HepG2 (cell line): ENCODE data around the gene DGAT2L6. TPM values are rescaled to one million over a fixed set of nuclear protein-coding genes. Genes with fewer than 3 reads are reported as not detected.

Experiments used
- ATAC-seq: fragments of 200-7000 bp; cut with Tn5 transposase; 3 replicates; pipeline ENCODE4 v1.9.1; 2020; ENCODE audit warnings: mild to moderate bottlenecking, moderate library complexity
- BruUV-seq: library from RNA; stranded (reverse); fragments of 400-500 nt; replicated peaks from 2 replicates; lab custom pipeline; 2021; lab: Mats Ljungman, UMichigan
- CTCF ChIA-PET: fragments of 300-600 bp; formaldehyde crosslinking; extraction: SDS; loops from one replicate; lab custom pipeline; 2021; ENCODE audit warnings: low total read pairs, inconsistent platforms, low intra/inter-chr PET ratio; lab: Yijun Ruan, JAX
- POLR2A ChIA-PET: fragments of 350-600 bp; sonication (Branson Sonifier 250); formaldehyde crosslinking; loops from one replicate; lab custom pipeline; 2020; ENCODE audit warnings: antibody characterized with exemption, inconsistent platforms; lab: Yijun Ruan, JAX
- DNase-seq: peaks from one replicate; pipeline ENCODE4 v3.0.0-alpha.2; 2015; ENCODE audit warnings: low spot score
- FAIRE-seq: peaks from 3 replicates; lab custom pipeline; 2011; peaks lifted over from hg19 to GRCh38; lab: Jason Lieb, UNC
- H2AFZ ChIP-seq: one replicate; pipeline ENCODE4 v1.6.1; 2011; ENCODE audit warnings: low read length, inconsistent platforms
- H3K27ac ChIP-seq: fragments of 300-600 bp; 3 replicates; pipeline ENCODE4 v1.8.0; 2011; ENCODE audit warnings: mixed run types, mild to moderate bottlenecking, mixed read lengths, low read length, inconsistent platforms; ENCODE audit not compliant: insufficient read depth; ENCODE audit errors: extremely low read length
- H3K27me3 ChIP-seq, 2 experiments: fragments of 200-600 bp in 1 of 2; 2 replicates in 1 of 2; 3 replicates in 1 of 2; pipeline versions ENCODE4 v1.6.0 to v1.8.0; 2011; ENCODE audit warnings: low read length in 2 of 2, mild to moderate bottlenecking in 2 of 2, moderate library complexity in 2 of 2, inconsistent platforms in 1 of 2; ENCODE audit not compliant: insufficient read depth in 2 of 2, control insufficient read depth in 1 of 2
- H3K36me3 ChIP-seq, 2 experiments: fragments of 200-600 bp in 1 of 2; replicated peaks in 1 of 2; 2 replicates in 1 of 2; 3 replicates in 1 of 2; pipeline versions ENCODE4 v1.5.1 to v1.8.0; 2011; ENCODE audit warnings: low read length in 2 of 2, inconsistent platforms in 1 of 2; ENCODE audit not compliant: insufficient read depth in 2 of 2, control insufficient read depth in 1 of 2
- H3K4me1 ChIP-seq: 2 replicates; pipeline ENCODE4 v1.5.1; 2012; ENCODE audit warnings: low read length, inconsistent platforms; ENCODE audit not compliant: insufficient read depth
- H3K4me2 ChIP-seq: 2 replicates; pipeline ENCODE4 v1.6.0; 2011; ENCODE audit warnings: low read depth, low read length, inconsistent platforms
- H3K4me3 ChIP-seq, 3 experiments: fragments of 200-600 bp in 1 of 3; sonication (generic), shearing (Covaris generic) in 1 of 3; replicated peaks in 1 of 3; 2 replicates each; pipeline ENCODE4 v1.5.1; 2011 to 2016; ENCODE audit warnings: low read length in 3 of 3, inconsistent platforms in 2 of 3, low read depth in 2 of 3, mild to moderate bottlenecking in 2 of 3, control low read depth in 1 of 3, mixed read lengths in 1 of 3; ENCODE audit not compliant: insufficient read depth in 1 of 3
- H3K79me2 ChIP-seq: one replicate; pipeline ENCODE4 v1.6.1; 2011; ENCODE audit warnings: low read length, inconsistent platforms; ENCODE audit not compliant: insufficient read depth
- H3K9ac ChIP-seq: 2 replicates; pipeline ENCODE4 v1.6.0; 2011; ENCODE audit warnings: mild to moderate bottlenecking, low read depth, low read length, inconsistent platforms; ENCODE audit not compliant: insufficient read depth
- H3K9me3 ChIP-seq: 2 replicates; pipeline ENCODE4 v1.5.1; 2012; ENCODE audit warnings: mild to moderate bottlenecking, low read length
- H4K20me1 ChIP-seq: 2 replicates; pipeline ENCODE4 v1.6.0; 2011; ENCODE audit warnings: inconsistent platforms, mild to moderate bottlenecking, low read length, moderate library complexity; ENCODE audit not compliant: insufficient read depth
- HNRNPH1 ChIP-seq: fragments of 200-400 bp; formaldehyde crosslinking; optimal IDR thresholded peaks from 2 replicates; pipeline ENCODE3; 2017; ENCODE audit warnings: mild to moderate bottlenecking, low read depth, low read length
- ISX ChIP-seq: sonication (generic); formaldehyde crosslinking; conservative IDR thresholded peaks from 2 replicates; pipeline ENCODE4 v1.5.0; 2020; ENCODE audit warnings: missing genetic modification reagents
- MTF2 ChIP-seq: sonication (generic); formaldehyde crosslinking; IDR thresholded peaks from 2 replicates; pipeline ENCODE4 v1.5.0; 2020; ENCODE audit warnings: missing genetic modification reagents, borderline replicate concordance
- SKI ChIP-seq: fragments of 450-650 bp; IDR thresholded peaks from one replicate; pipeline ENCODE4 v1.6.1; 2018; ENCODE audit warnings: mild to moderate bottlenecking; ENCODE audit not compliant: partially characterized antibody
- TGIF2 ChIP-seq: IDR thresholded peaks from 2 replicates; pipeline ENCODE4 v1.6.1; 2016; ENCODE audit warnings: control low read depth, missing compliant biosample characterization
- ZNF282 ChIP-seq: fragments of 450-650 bp; IDR thresholded peaks from 2 replicates; pipeline ENCODE4 v1.6.1; 2018; ENCODE audit not compliant: partially characterized antibody
- ZNF451 ChIP-seq: sonication (generic); formaldehyde crosslinking; IDR thresholded peaks from 2 replicates; pipeline ENCODE4 v1.5.0; 2020; ENCODE audit warnings: mild to moderate bottlenecking, missing genetic modification reagents
- ZNF614 ChIP-seq: IDR thresholded peaks from 2 replicates; pipeline ENCODE4 v1.6.1; 2018; ENCODE audit warnings: missing biosample characterization, missing genetic modification reagents, inconsistent platforms, borderline replicate concordance
- ZNF878 ChIP-seq: sonication (generic); formaldehyde crosslinking; IDR thresholded peaks from 2 replicates; pipeline ENCODE4 v1.8.1; 2023; ENCODE audit warnings: mild to moderate bottlenecking, missing genetic modification reagents, moderate library complexity
- WGBS: methylation state at CpG from one replicate; pipeline ENCODE4 v1.1.6; 2017; ENCODE audit warnings: low lambda C conversion rate; 5-methylcytosine and 5-hydroxymethylcytosine counted together
- in situ Hi-C: cut with HindIII; loops from 2 replicates; pipeline ENCODE4 v1.10.0; 2017; ENCODE audit warnings: low pct_unique_long_range_greater_than_20kb; ENCODE audit not compliant: extremely low pct_ligation_motif_present
- intact Hi-C: fragments of 100-400 bp; cut with micrococcal nuclease; formaldehyde crosslinking; loops from one replicate; pipeline ENCODE4 v1.10.0; 2022; ENCODE audit not compliant: unreplicated experiment
- polyA plus RNA-seq, 8 experiments: library from polyadenylated mRNA; depleted of rRNA in 3 of 8; stranded (reverse) in 7 of 8; unstranded in 1 of 8; fragments of >200 nt; fragmentation: Illumina TruSeq in 4 of 8; extraction: Trizol in 4 of 8; gene quantifications; 2 replicates each; pipeline versions ENCODE4 v1.2.1 to v1.2.3, GENCODE V29; 2011 to 2016; ENCODE audit warnings: low read depth in 4 of 8, missing spikeins in 1 of 8, mixed read lengths in 1 of 8; ENCODE audit not compliant: insufficient read depth in 1 of 8
- total RNA-seq, 5 experiments: library from RNA; depleted of rRNA; stranded (reverse); fragments of >200 nt; fragmentation: Illumina TruSeq; extraction: Trizol; gene quantifications; 2 replicates each; pipeline ENCODE4 v1.2.3, GENCODE V29; 2016; ENCODE audit warnings: low read depth in 1 of 5
- TF ChIP-seq, protein P1 (sequence below): sonication (generic); formaldehyde crosslinking; IDR thresholded peaks from 2 replicates; pipeline ENCODE4 v1.5.0; 2020; ENCODE audit warnings: missing genetic modification reagents, mild to moderate bottlenecking, borderline replicate concordance
- TF ChIP-seq, protein P2 (sequence below): IDR thresholded peaks from 2 replicates; pipeline ENCODE4 v1.6.1; 2012; ENCODE audit warnings: low read length, improper control_type of control experiment
- TF ChIP-seq, protein P3 (sequence below): sonication (generic); formaldehyde crosslinking; IDR thresholded peaks from 2 replicates; pipeline ENCODE4 v1.8.0; 2022; ENCODE audit warnings: low read depth, missing genetic modification reagents

The DGAT2L6 gene
- total and polyA plus RNA-seq, 2 of the 13 experiments (the other 11 are each of a cell fraction or from before 2014, with no cell fraction given), result not detected

DNA sequence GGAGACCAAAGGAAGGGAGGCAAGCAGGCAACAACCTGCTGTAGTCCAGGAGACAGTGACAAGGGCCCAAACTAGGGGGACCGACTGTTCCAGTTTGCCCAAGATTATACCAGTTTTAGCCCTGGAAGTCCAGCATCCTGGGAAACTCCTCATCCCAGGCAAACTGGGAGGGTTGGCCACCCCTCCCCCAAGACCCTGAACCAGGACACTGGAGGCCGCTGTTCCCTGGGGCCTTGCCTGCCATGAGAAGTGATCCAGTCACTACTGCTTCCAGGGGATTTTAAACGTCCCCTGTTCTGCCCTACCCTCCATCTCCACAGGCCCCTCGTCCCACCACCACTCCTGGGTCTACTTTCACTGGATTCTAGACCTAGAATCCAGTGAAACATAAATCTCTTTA lies 4.3 kb upstream of the DGAT2L6 start (continued):
- TF ChIP-seq ISX, result no peak
- TF ChIP-seq ZNF614 (CRISPR knock-in tag), result no peak

DNA sequence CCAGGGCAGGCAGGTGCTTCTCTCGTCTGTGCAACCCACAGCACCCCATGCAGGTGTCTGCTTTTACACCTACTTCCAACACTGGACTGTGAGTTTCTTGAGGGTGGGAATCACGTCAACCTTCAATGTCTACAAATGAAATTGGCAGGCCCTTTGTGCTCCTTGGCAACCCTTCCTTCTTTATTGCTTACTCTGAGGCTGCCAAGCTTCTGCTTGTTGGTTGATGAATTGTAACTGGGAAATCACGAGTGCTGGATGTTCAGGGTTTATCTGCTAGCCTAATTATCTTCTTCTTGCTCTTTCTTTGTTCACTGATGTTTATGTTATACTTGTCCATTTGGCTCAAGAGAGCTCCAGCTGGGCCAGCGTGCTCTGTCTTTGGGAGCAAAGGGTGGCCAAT lies 2.5 kb upstream of the DGAT2L6 start:
- H3K9me3 ChIP-seq, result no peaks in the 10 kb centered on the region
- intact Hi-C loops, result no loop called here
- H3K36me3 ChIP-seq, result no peaks in the 10 kb centered on the region
- ATAC-seq (no peak), DNase-seq (no peak)
- H3K27ac ChIP-seq, result no peak overlapping the region
- H3K27me3 ChIP-seq, result no peaks in the 10 kb centered on the region
- no peak overlapping the region for H3K9ac ChIP-seq
- no peak for TF ChIP-seq SKI
- TF ChIP-seq, protein P1, sequence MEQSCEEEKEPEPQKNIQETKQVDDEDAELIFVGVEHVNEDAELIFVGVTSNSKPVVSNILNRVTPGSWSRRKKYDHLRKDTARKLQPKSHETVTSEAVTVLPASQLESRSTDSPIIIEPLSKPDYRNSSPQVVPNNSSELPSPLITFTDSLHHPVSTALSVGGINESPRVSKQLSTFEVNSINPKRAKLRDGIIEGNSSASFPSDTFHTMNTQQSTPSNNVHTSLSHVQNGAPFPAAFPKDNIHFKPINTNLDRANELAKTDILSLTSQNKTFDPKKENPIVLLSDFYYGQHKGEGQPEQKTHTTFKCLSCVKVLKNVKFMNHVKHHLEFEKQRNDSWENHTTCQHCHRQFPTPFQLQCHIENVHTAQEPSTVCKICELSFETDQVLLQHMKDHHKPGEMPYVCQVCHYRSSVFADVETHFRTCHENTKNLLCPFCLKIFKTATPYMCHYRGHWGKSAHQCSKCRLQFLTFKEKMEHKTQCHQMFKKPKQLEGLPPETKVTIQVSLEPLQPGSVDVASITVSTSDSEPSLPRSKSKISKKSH (CRISPR knock-in tag), result no peak
- TF ChIP-seq MTF2, result no peak
- TF ChIP-seq, protein P2, sequence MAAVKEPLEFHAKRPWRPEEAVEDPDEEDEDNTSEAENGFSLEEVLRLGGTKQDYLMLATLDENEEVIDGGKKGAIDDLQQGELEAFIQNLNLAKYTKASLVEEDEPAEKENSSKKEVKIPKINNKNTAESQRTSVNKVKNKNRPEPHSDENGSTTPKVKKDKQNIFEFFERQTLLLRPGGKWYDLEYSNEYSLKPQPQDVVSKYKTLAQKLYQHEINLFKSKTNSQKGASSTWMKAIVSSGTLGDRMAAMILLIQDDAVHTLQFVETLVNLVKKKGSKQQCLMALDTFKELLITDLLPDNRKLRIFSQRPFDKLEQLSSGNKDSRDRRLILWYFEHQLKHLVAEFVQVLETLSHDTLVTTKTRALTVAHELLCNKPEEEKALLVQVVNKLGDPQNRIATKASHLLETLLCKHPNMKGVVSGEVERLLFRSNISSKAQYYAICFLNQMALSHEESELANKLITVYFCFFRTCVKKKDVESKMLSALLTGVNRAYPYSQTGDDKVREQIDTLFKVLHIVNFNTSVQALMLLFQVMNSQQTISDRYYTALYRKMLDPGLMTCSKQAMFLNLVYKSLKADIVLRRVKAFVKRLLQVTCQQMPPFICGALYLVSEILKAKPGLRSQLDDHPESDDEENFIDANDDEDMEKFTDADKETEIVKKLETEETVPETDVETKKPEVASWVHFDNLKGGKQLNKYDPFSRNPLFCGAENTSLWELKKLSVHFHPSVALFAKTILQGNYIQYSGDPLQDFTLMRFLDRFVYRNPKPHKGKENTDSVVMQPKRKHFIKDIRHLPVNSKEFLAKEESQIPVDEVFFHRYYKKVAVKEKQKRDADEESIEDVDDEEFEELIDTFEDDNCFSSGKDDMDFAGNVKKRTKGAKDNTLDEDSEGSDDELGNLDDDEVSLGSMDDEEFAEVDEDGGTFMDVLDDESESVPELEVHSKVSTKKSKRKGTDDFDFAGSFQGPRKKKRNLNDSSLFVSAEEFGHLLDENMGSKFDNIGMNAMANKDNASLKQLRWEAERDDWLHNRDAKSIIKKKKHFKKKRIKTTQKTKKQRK, result no peak
- TF ChIP-seq TGIF2 (CRISPR knock-in tag), result no peak
- no peak for TF ChIP-seq HNRNPH1
- TF ChIP-seq, protein P3, sequence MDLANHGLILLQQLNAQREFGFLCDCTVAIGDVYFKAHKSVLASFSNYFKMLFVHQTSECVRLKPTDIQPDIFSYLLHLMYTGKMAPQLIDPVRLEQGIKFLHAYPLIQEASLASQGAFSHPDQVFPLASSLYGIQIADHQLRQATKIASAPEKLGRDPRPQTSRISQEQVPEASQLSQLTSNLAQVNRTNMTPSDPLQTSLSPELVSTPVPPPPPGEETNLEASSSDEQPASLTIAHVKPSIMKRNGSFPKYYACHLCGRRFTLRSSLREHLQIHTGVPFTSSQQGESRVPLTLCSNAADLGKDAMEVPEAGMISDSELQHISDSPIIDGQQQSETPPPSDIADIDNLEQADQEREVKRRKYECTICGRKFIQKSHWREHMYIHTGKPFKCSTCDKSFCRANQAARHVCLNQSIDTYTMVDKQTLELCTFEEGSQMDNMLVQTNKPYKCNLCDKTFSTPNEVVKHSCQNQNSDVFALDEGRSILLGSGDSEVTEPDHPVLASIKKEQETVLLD, result no peak
- no peak for TF ChIP-seq ZNF878 (CRISPR knock-in tag)
- TF ChIP-seq ZNF451 (CRISPR knock-in tag), result no peak
- no peak for TF ChIP-seq ZNF282
- TF ChIP-seq, all 625 proteins: peak for 0
- WGBS, result 7% methylated on average over 1 of the region's 4 CpGs
- CTCF ChIA-PET, result no interaction called here
- Histone ChIP-seq H2AFZ (no peak overlapping the region), H4K20me1 (no peaks in the 10 kb centered on the region), H3K4me1 (no peaks in the 10 kb centered on the region), H3K79me2 (no peaks in the 10 kb centered on the region), H3K4me3 (no peak overlapping the region), H3K4me2 (no peak overlapping the region)
- in situ Hi-C loops, result no loop called here
- POLR2A ChIA-PET, result no interaction called here
- BruUV-seq, result no TSS peak
- no peak for FAIRE-seq
